Measurements from ENCODE around the gene ARL8B.
"Not testable (repeated sequence)": the region's sequence is repeated elsewhere in the genome, so short reads cannot be mapped to it uniquely, and the experiment has no call there.

- TF ChIP-seq POLR2AphosphoS5, CTCF, EP300, POLR2A (IDR thresholded peaks at IDR 0.05): not testable (repeated sequence)
Observed at GRCh38 chr3:5147152-5147551, 25.1 kb downstream of the ARL8B start.
